ENCODE measurements around the gene ACSF3. TPM values are rescaled to one million over a fixed set of nuclear protein-coding genes. Genes with fewer than 3 reads are reported as not detected.

ACSF3 gene
- total and polyA plus RNA-seq, 2 of the 4 experiments (the other 2 are of a cell fraction) = 9.5 to 14.2 TPM

DNA sequence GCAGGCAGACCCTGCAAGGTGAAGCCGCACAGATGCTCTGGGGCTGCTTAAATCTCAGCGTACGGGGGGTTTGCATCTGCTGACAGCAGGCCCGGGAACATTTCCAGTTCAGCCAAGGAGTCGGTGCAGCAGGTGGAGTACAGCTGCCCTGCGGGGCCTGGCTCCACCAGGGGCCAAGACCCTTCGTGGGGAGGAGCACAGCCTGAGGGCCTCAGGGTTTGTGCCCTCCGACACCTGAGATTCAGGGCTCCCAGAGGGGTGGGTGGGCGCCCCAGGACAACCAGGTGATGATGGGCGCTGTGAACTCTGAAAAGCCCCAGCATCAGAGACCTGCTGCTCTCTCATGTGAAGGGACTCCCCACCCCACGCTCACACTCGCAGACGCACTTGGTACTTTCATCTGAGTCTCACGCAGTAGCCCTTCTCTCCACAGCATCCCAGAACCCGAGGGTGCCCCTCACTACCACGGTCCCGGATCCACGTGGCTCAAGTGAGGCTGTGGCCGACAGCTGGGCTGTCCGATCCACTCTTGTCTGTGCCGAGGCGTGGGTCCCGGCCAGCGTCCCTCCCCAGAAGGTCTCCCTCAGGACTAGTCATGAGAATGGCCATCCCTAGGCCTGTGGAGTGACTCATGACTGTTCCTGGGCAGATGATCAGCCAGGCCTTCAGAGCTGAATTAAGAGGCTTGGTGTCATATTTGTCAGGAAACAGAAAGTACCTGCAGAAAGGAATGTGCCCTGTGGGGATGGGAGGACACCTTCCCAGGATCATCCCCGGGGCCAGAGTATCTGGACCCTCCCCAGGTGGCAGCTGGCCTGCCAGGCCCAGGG lies 29.6 kb downstream of the ACSF3 start:
- Histone ChIP-seq H3K27ac (ENCODE audit: insufficient read depth, low read length) (no peak overlapping the region), H3K9me1 (ENCODE audit: insufficient read depth, low read length) (peaks cover 8% of the 10 kb centered on the region), H4K8ac (ENCODE audit: low read depth in 2 of 2, low read length in 2 of 2) (no peak overlapping the region), H2BK20ac (ENCODE audit: low read depth, low read length) (no peak overlapping the region), H3K56ac (ENCODE audit: extremely low read depth, insufficient read depth, low read length) (no peak overlapping the region), H3K14ac (replicated peaks; ENCODE audit: low read depth, low read length) (no peak overlapping the region), H3K4me1 (ENCODE audit: control insufficient read depth, insufficient read depth, low read length) (no peaks in the 10 kb centered on the region), H3K4me3 (ENCODE audit: insufficient read depth, low read depth, low read length) (no peak overlapping the region), H3K36me3 (ENCODE audit: control insufficient read depth, insufficient read depth, low read length) (peaks cover 46% of the 10 kb centered on the region), H2AK9ac (replicated peaks; ENCODE audit: low read depth, low read length, poor library complexity) (no peak overlapping the region), H2BK5ac (ENCODE audit: low read depth, low read length, poor library complexity, severe bottlenecking) (no peak overlapping the region), H2AK5ac (ENCODE audit: low read depth, low read length) (no peak overlapping the region), H3K9ac (ENCODE audit: low read depth, low read length) (no peak overlapping the region), H3K18ac (ENCODE audit: low read depth, low read length) (no peak overlapping the region), H4K20me1 (ENCODE audit: insufficient read depth, low read length) (no peaks in the 10 kb centered on the region; the same call in 1 of the 2 replicates), H4K5ac (ENCODE audit: low read depth, low read length) (no peak overlapping the region), H2BK15ac (ENCODE audit: low read depth, low read length) (no peak overlapping the region), H2BK120ac (ENCODE audit: low read depth, low read length) (no peak overlapping the region), H3K4ac (ENCODE audit: low read depth, low read length) (no peak overlapping the region), H3K27me3 (ENCODE audit: control insufficient read depth, insufficient read depth, low read length) (no peaks in the 10 kb centered on the region), H3K23ac (ENCODE audit: low read depth, low read length) (no peak overlapping the region), H3K9me3 (ENCODE audit: control insufficient read depth, insufficient read depth, low read length) (peaks cover 2% of the 10 kb centered on the region), H2AFZ (replicated peaks; ENCODE audit: low read length, poor library complexity) (no peak overlapping the region), H3K4me2 (ENCODE audit: low read depth, low read length) (no peak overlapping the region), H4K91ac (ENCODE audit: insufficient read depth, low read depth, low read length) (no peak overlapping the region), H3K79me1 (ENCODE audit: low read depth in 1 of 2, low read length in 2 of 2) (peaks cover 3 to 5% of the 10 kb centered on the region in 2 experiments; a peak in 2 of 4 replicates)
- no peak for ATAC-seq (ENCODE audit: low read depth)
- dilution Hi-C loops (cut with HindIII; ENCODE audit: low sequenced_read_pairs, unreplicated experiment) = no loop called here
- in situ Hi-C loops (cut with MboI; ENCODE audit: low sequenced_read_pairs) = no loop called here
- WGBS, 2 experiments (ENCODE audit: extremely low coverage in 2 of 2, insufficient read length in 1 of 2) = 94% methylated on average over 17 of the region's 25 CpGs; no CpG with 5 or more reads in 1 of the 2 experiments
- no peak for DNase-seq
- POLR2A ChIA-PET (ENCODE audit: unreplicated experiment) = no interaction called here
- CTCF ChIA-PET = no interaction called here
- intact Hi-C loops (cut with micrococcal nuclease) = no loop called here
- no TSS peak for BruUV-seq (replicated peaks)
- no peak for TF ChIP-seq CHD1 (IDR thresholded peaks at IDR 0.05; ENCODE audit: low read depth, low read length)
- no peak for TF ChIP-seq USF2 (IDR thresholded peaks at IDR 0.05; ENCODE audit: low read depth, low read length)
- TF ChIP-seq RCOR1 (IDR thresholded peaks at IDR 0.05; ENCODE audit: insufficient replicate concordance, low read length) = no peak
- TF ChIP-seq SMC3 (IDR thresholded peaks at IDR 0.05; ENCODE audit: low read depth, low read length) = no peak
- TF ChIP-seq, protein P1, sequence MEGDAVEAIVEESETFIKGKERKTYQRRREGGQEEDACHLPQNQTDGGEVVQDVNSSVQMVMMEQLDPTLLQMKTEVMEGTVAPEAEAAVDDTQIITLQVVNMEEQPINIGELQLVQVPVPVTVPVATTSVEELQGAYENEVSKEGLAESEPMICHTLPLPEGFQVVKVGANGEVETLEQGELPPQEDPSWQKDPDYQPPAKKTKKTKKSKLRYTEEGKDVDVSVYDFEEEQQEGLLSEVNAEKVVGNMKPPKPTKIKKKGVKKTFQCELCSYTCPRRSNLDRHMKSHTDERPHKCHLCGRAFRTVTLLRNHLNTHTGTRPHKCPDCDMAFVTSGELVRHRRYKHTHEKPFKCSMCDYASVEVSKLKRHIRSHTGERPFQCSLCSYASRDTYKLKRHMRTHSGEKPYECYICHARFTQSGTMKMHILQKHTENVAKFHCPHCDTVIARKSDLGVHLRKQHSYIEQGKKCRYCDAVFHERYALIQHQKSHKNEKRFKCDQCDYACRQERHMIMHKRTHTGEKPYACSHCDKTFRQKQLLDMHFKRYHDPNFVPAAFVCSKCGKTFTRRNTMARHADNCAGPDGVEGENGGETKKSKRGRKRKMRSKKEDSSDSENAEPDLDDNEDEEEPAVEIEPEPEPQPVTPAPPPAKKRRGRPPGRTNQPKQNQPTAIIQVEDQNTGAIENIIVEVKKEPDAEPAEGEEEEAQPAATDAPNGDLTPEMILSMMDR (conservative IDR thresholded peaks at IDR 0.05; ENCODE audit: low read depth, low read length) = no peak
- no peak for TF ChIP-seq POLR2A (IDR thresholded peaks at IDR 0.05; ENCODE audit: low read depth, low read length)
- TF ChIP-seq FOS (IDR thresholded peaks at IDR 0.05; ENCODE audit: low read depth, low read length) = no peak
- no peak for TF ChIP-seq NFE2L2 (IDR thresholded peaks at IDR 0.05; ENCODE audit: low read depth, low read length)
- no peak for TF ChIP-seq CEBPB (IDR thresholded peaks at IDR 0.05; ENCODE audit: low read depth, low read length)
- TF ChIP-seq RFX5 (IDR thresholded peaks at IDR 0.05; ENCODE audit: low read depth, low read length) = no peak
- TF ChIP-seq MXI1 (IDR thresholded peaks at IDR 0.05; ENCODE audit: borderline replicate concordance, low read depth, low read length) = no peak
- TF ChIP-seq MAZ (IDR thresholded peaks at IDR 0.05; ENCODE audit: borderline replicate concordance, low read depth, low read length) = no peak
- TF ChIP-seq ELK1 (IDR thresholded peaks at IDR 0.05; ENCODE audit: borderline replicate concordance, low read depth, low read length) = no peak
- no peak for TF ChIP-seq MAFK (IDR thresholded peaks at IDR 0.05; ENCODE audit: low read depth, low read length)
